DMS153 treated with DMSO at 0.1 percent for 48 hours (cell line): ENCODE measurements around the gene LYPD5.
"Not testable (repeated sequence)": the region's sequence is repeated elsewhere in the genome, so short reads cannot be mapped to it uniquely, and the experiment has no call there.

ENCODE experiments used
- DNase-seq: peaks from one replicate; lab custom pipeline; 2025; ENCODE audit not compliant: unreplicated experiment; lab: John Stamatoyannopoulos, UW

Gene LYPD5, protein sequence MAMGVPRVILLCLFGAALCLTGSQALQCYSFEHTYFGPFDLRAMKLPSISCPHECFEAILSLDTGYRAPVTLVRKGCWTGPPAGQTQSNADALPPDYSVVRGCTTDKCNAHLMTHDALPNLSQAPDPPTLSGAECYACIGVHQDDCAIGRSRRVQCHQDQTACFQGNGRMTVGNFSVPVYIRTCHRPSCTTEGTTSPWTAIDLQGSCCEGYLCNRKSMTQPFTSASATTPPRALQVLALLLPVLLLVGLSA

DNA sequence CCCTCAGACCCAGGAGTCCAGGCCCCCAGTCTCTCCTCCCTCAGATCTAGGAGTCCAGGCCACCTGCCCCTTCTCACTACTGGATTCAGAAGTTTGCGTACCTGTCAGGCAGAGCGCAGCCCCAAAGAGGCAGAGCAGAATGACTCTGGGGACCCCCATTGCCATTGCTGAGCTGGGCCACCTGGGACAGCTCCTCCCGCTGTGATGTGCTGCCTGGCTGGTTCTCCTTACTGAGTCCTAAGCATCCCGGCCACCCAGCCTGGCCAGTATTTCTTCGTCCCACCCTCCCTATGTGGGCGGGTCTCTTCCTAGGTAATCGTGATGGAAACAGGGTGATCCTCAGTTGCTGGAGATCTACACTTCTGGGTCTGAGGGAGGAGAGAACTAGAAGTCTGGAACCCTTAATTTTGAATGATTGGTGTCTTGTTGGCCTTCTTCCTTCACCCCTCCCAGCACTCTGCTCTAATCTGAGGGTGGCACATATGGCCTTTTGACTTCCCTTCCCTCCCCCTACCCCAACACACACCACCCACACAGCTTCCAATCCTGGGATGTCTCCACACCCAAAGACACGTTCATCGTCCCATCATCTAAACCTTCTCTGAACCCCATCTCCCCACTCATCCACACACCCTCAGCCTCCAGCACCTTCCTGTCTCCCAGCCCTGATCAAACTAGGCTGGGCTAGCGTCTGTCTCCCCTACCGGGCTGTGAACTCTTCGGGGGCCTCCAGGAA, at the start of gene LYPD5:
Gene LYPD5 (minus strand): TSS at position 232 of the 736 bp plus-strand sequence. CDS start 67 bp downstream, at position 165.
- DNase-seq, result no peak

DNA sequence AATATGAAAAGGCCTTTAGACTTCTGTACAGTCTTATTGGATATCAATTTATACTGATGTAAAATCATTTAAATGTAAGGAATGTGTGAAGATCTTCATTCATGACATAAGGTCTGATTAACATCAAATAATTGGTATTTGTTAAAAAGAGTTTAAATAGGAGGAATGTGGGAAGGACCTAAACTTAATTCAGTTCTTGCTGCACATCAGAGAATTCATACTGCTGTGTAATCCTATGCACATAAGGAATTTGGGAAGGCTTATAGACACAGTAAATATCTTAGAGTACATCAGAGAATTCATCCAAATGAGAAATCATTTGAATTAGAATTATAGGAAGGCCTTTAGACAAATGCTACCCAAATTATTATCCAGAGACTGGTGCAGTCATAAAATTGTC, 46.6 kb upstream of the LYPD5 start:
- DNase-seq, result no peak

DNA sequence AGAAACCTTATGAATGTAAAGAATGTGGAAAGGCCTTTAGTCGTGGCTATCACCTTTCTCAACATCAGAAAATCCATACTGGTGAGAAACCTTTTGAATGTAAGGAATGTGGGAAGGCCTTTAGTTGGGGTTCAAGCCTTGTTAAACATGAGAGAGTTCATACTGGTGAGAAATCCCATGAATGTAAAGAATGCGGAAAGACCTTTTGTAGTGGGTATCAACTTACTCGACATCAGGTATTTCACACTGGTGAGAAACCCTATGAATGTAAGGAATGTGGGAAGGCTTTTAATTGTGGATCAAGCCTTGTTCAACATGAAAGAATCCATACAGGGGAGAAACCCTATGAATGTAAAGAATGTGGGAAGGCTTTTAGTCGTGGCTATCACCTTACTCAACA, 45.6 kb upstream of the LYPD5 start:
- DNase-seq, result no peak

DNA sequence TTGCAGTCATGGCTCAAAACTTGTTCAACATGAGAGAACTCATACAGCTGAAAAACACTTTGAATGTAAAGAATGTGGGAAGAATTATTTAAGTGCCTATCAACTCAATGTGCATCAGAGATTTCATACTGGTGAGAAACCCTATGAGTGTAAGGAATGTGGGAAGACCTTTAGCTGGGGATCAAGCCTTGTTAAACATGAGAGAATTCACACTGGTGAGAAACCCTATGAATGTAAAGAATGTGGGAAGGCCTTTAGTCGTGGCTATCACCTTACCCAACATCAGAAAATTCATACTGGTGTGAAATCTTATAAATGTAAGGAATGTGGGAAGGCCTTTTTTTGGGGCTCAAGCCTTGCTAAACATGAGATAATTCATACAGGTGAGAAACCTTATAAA, 45.0 kb upstream of the LYPD5 start:
- no peak for DNase-seq

DNA sequence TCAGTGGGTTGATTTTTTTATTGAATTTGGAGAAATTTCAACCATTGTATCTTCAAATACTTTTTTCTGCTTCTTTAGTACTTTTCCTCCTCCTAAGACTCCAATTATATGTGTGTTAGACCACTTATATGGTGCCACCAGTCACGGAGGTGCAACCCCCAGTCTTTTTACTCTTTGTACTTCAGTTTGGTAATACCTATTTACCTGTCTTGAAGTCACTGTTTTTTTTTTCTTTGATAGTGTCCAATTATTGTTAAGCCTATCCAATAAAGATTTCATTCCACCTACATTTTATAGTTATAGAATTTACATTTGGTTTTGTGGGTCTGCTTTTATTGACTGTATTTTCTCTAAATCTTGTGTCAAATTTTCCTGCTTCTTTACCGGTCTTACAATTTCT, 39.8 kb upstream of the LYPD5 start:
- DNase-seq, result no peak

DNA sequence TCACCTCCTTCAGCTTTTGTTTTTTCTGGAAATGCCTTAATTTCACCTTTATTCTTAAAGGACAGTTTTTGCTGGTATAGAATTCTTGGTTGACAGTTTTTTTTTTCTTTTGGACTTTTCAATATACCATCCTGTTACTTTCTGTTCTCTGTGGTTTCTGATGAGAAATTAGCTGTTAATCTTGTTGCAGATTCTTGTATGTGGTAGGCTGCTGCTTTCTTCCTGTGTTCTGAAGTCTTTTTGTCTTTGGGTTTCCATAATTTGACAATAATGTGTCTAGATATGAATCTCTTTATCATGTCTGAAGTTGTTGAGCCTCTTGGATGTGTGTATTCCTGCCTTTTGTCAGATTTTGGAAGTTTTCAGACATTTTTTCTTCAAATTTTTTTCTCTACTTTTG, 36.9 kb upstream of the LYPD5 start:
- no peak for DNase-seq

DNA sequence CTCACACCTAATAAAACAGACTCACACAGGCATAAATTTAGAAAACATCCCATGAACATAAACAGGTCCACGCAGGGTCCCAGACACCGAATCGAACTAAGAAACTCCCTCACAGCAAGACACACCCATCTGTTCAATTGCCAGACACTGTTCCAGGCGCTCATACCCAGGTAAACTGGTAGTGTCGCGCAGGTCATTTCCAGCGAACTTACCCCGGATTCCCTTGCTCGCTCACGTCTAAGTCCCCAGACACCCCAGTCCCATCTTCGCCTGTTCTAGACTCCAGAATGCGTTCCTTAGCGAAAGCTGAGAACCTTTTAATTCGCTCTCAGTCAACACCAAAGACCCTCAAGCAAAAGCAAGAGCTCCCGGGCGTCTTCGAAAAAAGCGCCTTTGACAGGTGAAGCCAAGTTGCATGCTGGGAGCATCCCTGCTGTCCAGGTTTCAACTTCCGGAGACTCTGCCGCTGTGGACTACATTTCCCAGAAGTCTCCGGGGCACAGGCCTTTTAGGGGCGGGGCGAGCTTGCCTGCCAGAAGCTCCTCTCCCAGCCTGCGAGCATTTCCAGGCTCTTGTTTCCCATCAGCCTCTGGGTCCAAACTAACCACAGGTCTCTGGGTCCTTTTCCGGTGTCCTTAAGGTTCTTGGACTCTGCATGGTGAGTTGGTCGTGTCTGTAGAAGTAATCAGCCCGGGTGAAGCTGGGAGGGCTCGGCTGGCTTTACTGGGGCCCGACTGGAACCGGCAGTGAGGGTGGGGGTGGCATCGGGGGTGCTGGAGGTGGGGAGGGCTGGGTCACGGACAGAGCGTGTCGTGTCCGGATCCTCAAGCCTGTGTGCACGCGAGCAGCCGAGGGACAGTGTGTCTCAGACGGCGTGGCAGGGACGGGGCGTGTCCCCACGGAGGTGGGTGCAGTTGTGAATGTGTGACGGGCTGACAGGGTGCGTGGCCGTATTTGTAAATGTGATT, 24.8 kb upstream of the LYPD5 start, which contains the start of gene ZNF283:
Gene ZNF283 (plus strand): TSS at position 535 of the 968 bp plus-strand sequence. CDS start 6,184 bp downstream, outside the sequence.
- DNase-seq, result peak; percentile 79

DNA sequence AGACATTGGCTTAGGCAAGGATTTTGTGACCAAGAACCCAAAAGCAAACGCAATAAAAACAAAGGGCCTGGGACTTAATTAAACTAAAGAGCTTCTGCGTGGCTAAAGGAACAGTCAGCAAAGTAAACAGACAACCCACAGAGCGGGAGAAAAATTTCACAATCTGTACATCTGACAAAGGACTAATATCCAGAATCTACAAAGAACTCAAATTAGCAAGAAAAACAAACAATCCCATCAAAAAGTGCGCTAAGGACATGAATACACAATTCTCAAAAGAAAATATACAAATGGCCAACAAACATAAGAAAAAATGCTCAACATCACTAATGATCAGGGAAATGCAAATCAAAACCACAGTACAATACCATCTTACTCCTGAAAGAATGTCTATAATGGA, 22.3 kb upstream of the LYPD5 start:
- not testable (repeated sequence) for DNase-seq

DNA sequence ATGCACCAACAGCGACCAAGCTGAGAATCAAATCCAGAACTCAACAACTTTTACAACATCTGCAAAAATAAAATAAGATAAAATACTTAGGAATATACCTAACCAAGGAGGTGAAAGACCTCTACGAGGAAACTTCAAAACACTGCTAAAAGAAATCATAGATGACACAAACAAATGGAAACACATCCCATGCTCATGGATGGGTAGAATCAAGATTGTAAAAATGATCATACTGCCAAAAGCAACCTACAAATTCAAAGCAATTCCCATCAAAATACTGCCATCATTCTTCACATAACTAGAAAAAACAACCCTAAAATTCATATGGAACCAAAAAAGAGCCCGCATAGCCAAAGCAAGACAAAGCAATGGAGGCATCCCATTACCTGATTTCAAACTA, 21.6 kb upstream of the LYPD5 start:
- DNase-seq, result not testable (repeated sequence)

DNA sequence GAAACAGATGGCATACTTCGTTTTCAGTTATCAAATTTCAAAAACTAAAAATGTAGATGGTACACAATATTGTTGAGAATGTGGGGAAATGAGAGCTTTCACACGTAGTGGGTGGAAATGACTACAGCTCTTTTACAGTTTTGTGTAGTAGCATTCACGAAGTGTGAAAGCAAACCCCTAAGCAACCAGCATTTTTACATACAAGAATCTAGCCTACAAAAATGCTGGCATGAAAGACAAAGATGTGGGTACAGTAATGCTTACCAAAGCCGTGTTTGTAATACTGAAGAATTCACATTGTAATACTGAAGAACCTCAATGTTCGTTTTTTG, 18.6 kb upstream of the LYPD5 start:
- DNase-seq, result no peak

DNA sequence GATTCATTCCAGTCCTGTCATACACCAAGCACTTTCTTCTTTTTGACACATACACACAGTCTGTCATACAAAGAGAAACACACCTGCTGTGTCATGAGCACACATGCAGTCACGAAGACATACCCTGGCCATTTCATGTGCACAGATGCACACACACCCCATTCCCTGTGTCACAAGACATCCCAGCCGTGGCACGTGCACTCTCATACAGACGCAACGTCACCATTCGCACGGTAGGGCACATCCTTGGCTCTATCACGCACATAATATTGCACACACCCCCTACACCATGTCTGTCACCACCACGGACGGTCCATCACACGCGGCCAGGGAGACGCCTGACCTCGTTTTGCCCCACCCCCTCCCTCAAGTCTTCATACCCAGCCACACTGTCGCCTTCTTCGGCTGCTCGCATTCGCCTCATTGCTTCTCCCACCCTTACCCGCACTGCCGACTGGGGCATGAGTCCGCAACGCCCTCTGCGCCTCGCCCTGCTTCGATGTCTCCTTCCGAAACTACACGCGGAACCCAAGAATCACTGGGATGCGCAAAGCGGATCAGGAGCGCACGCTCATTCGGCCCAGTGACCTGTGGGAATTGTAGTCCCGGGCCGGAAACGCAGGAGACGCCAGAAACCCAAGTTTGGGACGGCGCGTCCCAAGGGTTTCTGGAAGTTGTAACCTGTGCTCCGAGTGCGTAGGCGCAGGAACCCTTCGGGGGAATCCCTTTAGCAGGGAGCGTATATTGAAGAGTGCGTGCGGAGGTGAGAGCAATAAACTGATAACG, 18.0 kb upstream of the LYPD5 start:
- no peak for DNase-seq

DNA sequence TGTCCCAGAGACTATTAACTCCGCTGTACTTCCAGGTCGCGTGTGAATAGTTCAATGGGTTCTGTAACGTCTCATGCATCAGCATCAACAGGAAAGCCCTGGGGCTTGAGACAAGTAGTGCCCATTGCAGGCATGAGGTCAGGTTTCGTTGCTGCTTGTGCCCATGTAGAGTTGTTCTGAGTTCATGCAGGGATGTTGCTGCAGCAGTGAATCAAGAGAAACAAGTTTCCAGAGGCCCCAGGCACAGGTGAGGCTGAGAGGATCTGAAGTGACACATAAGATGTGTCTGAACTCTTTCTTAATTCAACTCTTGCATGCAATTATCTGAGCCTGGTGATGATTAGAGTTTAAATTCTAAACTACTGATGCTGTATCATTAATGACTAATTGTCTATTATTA, 16.3 kb upstream of the LYPD5 start:
- no peak for DNase-seq

DNA sequence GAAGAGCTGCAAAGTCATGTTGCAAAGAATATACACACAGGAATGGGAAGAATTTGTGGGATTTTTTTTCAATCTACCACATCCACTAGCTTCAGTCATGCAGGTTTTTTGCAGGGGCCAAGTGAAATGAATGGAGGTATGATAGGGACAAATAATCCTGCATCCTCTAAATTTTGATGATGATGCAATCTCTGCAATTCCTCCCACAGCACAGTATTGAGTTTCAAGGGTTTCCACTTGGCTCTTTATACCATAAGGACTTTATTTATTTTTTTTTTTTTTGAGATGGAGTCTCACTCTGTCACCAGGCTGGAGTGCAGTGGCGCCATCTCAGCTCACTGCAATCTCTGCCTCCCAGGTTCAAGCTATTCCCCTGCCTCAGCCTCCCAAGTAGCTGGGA, 15.2 kb upstream of the LYPD5 start:
- not testable (repeated sequence) for DNase-seq

DNA sequence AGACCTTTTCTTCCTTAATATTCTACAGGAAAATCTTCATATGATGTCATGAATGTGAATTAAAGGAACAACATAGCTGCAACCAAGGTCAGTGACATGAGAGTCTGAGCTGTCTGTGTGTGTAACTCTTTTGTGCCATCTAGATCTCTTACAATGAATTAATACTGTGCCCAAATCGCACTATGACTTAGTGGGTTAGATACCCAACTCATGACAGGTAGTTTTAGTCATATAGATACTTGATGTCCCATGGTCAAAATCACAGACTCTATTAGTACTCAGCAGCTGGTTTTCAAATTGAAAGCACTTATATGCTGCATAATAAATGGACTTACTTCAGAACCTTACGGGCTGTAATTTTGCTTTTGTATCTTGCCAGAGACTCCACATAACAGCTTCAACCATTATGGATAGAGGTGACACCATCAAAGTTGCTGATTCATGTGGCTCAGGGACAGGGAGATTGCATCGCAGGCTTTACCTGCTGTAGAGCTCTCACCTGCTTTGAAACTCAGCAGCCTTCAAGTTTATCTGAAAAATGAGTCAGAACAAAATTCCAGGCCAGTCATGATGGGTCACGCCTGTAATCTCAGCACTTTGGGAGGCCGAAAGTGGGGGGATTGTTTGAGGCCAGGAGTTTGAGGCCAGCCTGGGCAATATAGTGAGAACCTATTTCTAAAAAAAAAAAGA, 12.6 kb upstream of the LYPD5 start:
- no peak for DNase-seq

DNA sequence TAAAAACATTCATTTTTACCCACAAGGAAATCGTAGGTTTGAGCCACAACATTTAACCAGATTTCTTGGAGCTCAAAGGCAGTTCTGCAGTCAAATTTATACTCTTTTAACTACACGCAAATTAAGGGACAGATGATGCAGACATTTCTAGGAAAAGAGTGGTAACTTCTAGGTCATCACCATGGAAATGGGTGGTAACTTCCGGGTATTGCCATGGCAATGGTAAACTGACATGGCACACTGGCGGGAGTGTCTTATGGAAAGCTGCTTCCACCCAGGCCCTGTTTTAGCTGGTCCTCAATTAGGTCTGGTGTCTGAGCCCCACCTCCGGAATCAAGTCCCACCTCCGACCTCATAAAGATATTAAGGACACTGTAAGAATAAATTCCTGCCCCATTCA, 10.4 kb upstream of the LYPD5 start:
- no peak for DNase-seq

DNA sequence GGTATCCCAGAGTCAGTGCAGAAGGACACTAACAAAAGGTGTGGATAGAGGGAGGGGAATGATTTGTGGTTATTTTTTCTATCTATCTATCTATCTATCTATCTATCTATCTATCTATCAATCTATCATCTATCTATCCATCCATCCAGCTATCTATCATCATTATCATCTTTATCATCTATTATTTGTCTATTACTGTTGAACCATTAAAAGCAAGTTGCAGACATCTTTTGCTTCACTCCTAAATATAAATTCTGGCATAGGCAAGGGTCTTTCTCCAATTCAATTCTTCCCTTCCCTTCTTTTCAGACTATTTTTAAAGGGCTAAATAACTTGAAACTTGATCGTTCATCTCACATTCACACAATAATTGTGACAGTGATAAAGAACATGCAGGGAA, 10.0 kb upstream of the LYPD5 start:
- DNase-seq, result no peak

DNA sequence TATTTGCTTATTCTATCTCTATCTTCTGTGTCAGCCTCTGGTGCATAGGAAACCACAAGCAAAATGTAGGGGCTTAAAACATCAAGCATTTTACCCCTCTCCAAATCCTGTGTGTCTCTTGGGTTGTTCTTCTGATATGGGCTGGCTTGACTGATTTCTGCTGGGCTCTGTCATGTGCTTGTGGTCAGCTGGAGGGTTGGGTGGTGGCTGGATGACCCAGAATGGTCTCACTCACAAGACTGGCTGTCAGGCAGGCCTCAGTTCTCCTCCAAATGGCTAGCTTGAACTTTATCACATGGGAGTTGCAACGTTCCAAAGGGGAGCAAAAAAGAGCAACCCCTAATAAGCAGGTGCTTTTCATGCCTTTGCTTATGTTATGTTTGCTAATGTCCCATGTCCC, 9.6 kb upstream of the LYPD5 start:
- DNase-seq, result no peak

DNA sequence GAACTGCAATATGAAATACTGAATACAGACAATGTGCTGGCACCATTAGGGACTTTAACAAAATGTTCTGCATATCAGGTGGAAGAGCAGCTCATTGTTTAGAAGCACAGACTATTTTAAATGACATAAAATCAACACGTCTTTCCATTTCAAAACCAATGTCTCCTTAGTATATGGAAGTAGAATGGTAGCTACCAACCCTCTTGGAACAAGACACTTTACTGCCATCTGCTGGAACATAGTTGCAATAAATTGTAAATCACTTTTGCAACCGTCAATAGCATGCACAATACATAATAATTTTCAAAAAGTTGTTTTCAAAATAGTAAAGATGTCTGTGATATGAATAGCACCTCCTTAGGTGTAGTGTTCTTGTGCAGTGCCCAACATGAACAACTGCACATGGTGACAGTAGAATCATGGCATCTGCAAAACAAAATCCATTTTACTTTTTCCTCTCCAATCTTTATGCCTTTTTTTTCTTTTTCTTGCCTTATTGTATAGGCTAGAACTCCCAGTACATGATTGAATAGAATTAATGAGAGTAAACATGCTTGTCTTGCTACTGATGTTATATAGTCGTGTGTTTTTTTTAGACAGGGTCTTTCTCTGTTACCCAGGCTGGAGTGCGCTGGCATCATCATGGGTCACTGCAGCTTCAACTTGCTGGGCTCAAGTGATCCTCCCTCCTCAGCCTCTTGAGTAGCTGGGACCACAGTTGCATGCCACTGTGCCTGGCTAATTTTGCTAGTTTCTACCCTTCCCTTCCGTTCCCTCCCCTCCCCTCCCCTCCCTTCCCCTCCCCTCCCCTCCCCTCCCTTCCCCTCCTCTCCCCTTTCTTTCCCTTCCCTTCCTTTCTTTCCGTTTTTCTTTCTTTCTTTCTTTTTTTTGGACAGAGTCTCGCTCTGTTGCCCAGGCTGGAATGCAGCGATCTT, 7.8 kb upstream of the LYPD5 start:
- DNase-seq, result no peak

DNA sequence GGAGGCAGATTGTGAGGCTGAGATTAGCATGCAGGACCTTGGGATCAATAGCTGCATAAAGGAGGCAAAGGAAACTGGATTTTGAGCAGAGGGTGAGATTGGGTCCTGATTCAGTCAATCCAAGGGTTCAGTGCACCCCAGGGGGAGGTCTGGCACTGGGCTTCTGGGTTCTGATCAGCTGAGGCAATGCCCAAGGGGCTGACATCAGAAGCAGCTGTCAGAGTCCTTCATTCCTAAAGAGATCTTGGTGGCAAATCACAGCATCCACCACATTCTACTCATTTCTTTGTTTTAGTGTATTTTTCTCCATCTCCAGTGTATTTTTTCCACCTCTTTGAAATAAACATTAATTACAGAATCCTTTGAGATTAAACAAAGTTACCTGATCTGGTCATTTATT, 5.4 kb upstream of the LYPD5 start:
- DNase-seq, result no peak
